HuH-7.5 (cell line): ENCODE data around the gene GAREM2.
"Not testable (repeated sequence)": the region's sequence is repeated elsewhere in the genome, so short reads cannot be mapped to it uniquely, and the experiment has no call there.

Experiments
- DNase-seq: peaks from one replicate; pipeline ENCODE4 v3.0.0; 2011; ENCODE audit warnings: low spot score

GAREM2 gene

GRCh38 chr2:26172871-26173775, at the start of gene GAREM2:
Gene GAREM2 (plus strand): TSS chr2:26173088. CDS start chr2:26173221, 133 bp downstream.
- peak; percentile 57 for DNase-seq

- no peak for DNase-seq
Measured at GRCh38 chr2:26123426-26123825, 49.5 kb upstream of the GAREM2 start.

- DNase-seq: no peak
Measured at GRCh38 chr2:26126074-26126473, 46.8 kb upstream of the GAREM2 start.

- DNase-seq: no peak
Measured at GRCh38 chr2:26128176-26128575, 44.7 kb upstream of the GAREM2 start.

- DNase-seq: no peak
Measured at GRCh38 chr2:26130763-26131162, 42.1 kb upstream of the GAREM2 start.

- DNase-seq: no peak
Measured at GRCh38 chr2:26136451-26136850, 36.4 kb upstream of the GAREM2 start.

GRCh38 chr2:26139269-26140183, 33.4 kb upstream of the GAREM2 start:
- no peak for DNase-seq

GRCh38 chr2:26141145-26141769, 31.6 kb upstream of the GAREM2 start:
- DNase-seq: no peak

- DNase-seq: no peak
Measured at GRCh38 chr2:26144031-26144430, 28.9 kb upstream of the GAREM2 start.

- DNase-seq: peak; percentile 35
Measured at GRCh38 chr2:26144953-26145680, 27.8 kb upstream of the GAREM2 start.

GRCh38 chr2:26148501-26148900, 24.4 kb upstream of the GAREM2 start:
- no peak for DNase-seq

- DNase-seq: no peak
Measured at GRCh38 chr2:26150243-26150642, 22.6 kb upstream of the GAREM2 start.

- DNase-seq: no peak
Measured at GRCh38 chr2:26157580-26157979, 15.3 kb upstream of the GAREM2 start.

- DNase-seq: no peak
Measured at GRCh38 chr2:26161926-26162325, 11.0 kb upstream of the GAREM2 start.

- DNase-seq: no peak
Measured at GRCh38 chr2:26162963-26163362, 9.9 kb upstream of the GAREM2 start.

GRCh38 chr2:26164231-26164630, 8.7 kb upstream of the GAREM2 start:
- no peak for DNase-seq

- no peak for DNase-seq
Measured at GRCh38 chr2:26164641-26165211, 8.2 kb upstream of the GAREM2 start.

- DNase-seq: no peak
Measured at GRCh38 chr2:26165403-26165802, 7.5 kb upstream of the GAREM2 start.

- DNase-seq: not testable (repeated sequence)
Measured at GRCh38 chr2:26166541-26166940, 6.3 kb upstream of the GAREM2 start.

- DNase-seq: no peak
Measured at GRCh38 chr2:26168785-26169184, 4.1 kb upstream of the GAREM2 start.

- no peak for DNase-seq
Measured at GRCh38 chr2:26169226-26169625, 3.7 kb upstream of the GAREM2 start.
